Activated naive CD8-positive, alpha-beta T cell treated with anti-CD3 and anti-CD28 coated beads for 36 hours (primary cell): Measurements from ENCODE around the gene ZNF107. TPM values are rescaled to one million over a fixed set of nuclear protein-coding genes. Genes with fewer than 3 reads are reported as not detected.
"Not testable (repeated sequence)": the region's sequence is repeated elsewhere in the genome, so short reads cannot be mapped to it uniquely, and the experiment has no call there.

ENCODE experiments used
- DNase-seq: peaks from one replicate; pipeline ENCODE4 v3.0.0; 2021
- H3K27ac Mint-ChIP-seq: one replicate; pipeline ENCODE4 v1.8.0; 2022; ENCODE audit warnings: mild to moderate bottlenecking, moderate library complexity, mixed read lengths
- H3K27me3 Mint-ChIP-seq: one replicate; pipeline ENCODE4 v1.8.0; 2022; ENCODE audit warnings: mild to moderate bottlenecking, mixed read lengths
- H3K36me3 Mint-ChIP-seq: one replicate; pipeline ENCODE4 v1.8.0; 2021; ENCODE audit warnings: mild to moderate bottlenecking, mixed read lengths
- H3K4me1 Mint-ChIP-seq: one replicate; pipeline ENCODE4 v1.8.0; 2021; ENCODE audit warnings: mixed read lengths
- H3K4me3 Mint-ChIP-seq: one replicate; pipeline ENCODE4 v1.8.0; 2022; ENCODE audit warnings: mild to moderate bottlenecking, moderate library complexity, mixed read lengths
- H3K9me3 Mint-ChIP-seq: one replicate; pipeline ENCODE4 v1.8.0; 2022; ENCODE audit warnings: mixed read lengths
- total RNA-seq, 2 experiments: library from RNA; stranded (reverse); gene quantifications; one replicate each; pipeline ENCODE4 v1.2.3, GENCODE V29; 2021

ZNF107 gene
- total RNA-seq, 2 experiments from 2014 or later: 17.3 to 17.5 TPM

- Mint-ChIP-seq H3K4me3 (no peak overlapping the region), H3K27me3 (no peaks in the 10 kb centered on the region), H3K36me3 (no peaks in the 10 kb centered on the region), H3K4me1 (no peaks in the 10 kb centered on the region), H3K9me3 (no peaks in the 10 kb centered on the region), H3K27ac (no peak overlapping the region)
- no peak for DNase-seq
Measured at GRCh38 chr7:64637521-64638445, 28.1 kb upstream of the ZNF107 start.

- no peak for DNase-seq
- no peaks in the 10 kb centered on the region for H3K4me1 Mint-ChIP-seq
- no peak overlapping the region for H3K4me3 Mint-ChIP-seq
- H3K27ac Mint-ChIP-seq: no peak overlapping the region
- H3K9me3 Mint-ChIP-seq: no peaks in the 10 kb centered on the region
- no peaks in the 10 kb centered on the region for H3K36me3 Mint-ChIP-seq
- no peaks in the 10 kb centered on the region for H3K27me3 Mint-ChIP-seq
Measured at GRCh38 chr7:64638822-64639221, 27.1 kb upstream of the ZNF107 start.

DNA sequence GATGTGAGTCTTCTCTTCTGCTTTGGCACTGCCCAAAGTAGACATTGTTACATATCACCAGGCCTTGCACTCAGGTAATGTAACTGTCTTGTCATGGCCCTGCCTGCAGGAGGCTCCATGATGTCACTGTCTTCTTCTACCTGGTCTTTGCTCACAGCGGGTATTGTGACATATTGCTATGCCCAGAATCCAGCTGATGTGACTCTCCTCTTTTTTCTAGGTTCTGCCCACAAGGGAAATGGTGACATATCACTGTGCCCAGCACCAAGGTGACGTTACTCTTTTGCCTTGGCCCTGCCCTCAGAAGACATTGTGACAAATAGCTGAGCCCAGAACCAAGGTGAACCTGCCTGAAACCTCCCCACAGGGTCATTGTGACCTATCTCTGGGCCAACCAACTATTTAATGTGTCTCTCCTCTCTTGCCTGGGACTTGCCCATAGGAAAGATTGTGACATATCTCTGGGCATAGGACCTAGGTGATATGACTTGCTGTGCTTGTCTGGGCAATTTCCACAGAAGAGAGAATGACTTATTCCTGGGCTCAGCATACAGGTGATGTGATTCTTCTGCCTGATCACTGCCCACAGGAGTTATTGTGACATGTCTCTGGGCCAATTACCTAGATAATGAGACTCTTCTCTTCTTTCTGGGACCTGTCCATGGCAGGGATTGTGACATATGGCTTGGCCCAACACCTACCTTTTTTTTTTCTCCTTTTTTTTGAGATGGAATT lies 26.5 kb upstream of the ZNF107 start:
- no peaks in the 10 kb centered on the region for H3K9me3 Mint-ChIP-seq
- no peak overlapping the region for H3K4me3 Mint-ChIP-seq
- no peak for DNase-seq
- no peaks in the 10 kb centered on the region for H3K36me3 Mint-ChIP-seq
- no peaks in the 10 kb centered on the region for H3K27me3 Mint-ChIP-seq
- no peaks in the 10 kb centered on the region for H3K4me1 Mint-ChIP-seq
- no peak overlapping the region for H3K27ac Mint-ChIP-seq

- no peaks in the 10 kb centered on the region for H3K27me3 Mint-ChIP-seq
- DNase-seq: no peak
- H3K4me1 Mint-ChIP-seq: no peaks in the 10 kb centered on the region
Measured at GRCh38 chr7:64640504-64640903, 25.4 kb upstream of the ZNF107 start.

DNA sequence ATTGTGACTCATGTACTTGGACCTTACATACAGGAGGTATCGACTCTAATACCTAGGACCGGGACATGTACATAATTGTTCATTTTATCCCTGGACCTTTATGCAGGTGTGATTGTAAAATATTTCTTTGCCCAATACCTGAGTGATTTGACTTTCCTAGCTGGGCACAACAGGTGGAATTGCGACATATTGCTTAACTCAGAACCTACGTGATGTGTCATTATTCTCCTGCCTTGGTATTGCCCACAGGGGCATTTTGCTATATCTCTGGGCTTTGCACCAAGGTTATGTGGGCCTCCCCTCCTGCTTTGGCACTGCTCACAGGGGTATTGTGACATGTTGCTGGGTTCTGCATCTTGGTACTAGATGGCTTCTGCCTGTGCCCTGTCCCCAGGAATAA lies 23.9 kb upstream of the ZNF107 start:
- H3K27me3 Mint-ChIP-seq: no peaks in the 10 kb centered on the region
- no peak overlapping the region for H3K27ac Mint-ChIP-seq
- no peak overlapping the region for H3K4me3 Mint-ChIP-seq
- H3K36me3 Mint-ChIP-seq: no peaks in the 10 kb centered on the region
- H3K4me1 Mint-ChIP-seq: no peaks in the 10 kb centered on the region
- no peaks in the 10 kb centered on the region for H3K9me3 Mint-ChIP-seq
- DNase-seq: no peak

More at GRCh38 chr7:64640504-64640903, 25.4 kb upstream of the ZNF107 start:
- no peak overlapping the region for H3K4me3 Mint-ChIP-seq
- no peaks in the 10 kb centered on the region for H3K36me3 Mint-ChIP-seq
- H3K27ac Mint-ChIP-seq: no peak overlapping the region
- H3K9me3 Mint-ChIP-seq: no peaks in the 10 kb centered on the region

DNA sequence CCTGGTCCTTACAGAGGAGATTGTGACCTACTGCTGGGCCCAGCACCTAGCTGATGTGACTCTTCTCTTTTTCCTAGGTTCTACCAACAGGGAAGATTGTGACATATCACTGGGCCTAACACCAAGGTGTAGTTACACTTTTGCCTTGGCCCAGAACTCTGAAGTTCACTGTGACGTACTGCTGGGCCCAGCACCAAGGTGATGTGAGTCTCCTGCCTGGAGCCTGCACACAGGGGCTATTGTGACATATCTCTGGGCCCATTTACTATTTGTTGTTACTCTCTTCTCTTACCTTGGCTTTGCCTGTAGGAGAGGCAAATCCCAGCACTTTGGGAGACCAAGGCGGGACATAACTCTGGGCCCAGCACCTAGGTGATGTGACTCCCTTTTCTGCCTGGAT lies 23.1 kb upstream of the ZNF107 start:
- Mint-ChIP-seq H3K4me1 (no peaks in the 10 kb centered on the region), H3K4me3 (no peak overlapping the region), H3K36me3 (no peaks in the 10 kb centered on the region), H3K9me3 (no peaks in the 10 kb centered on the region), H3K27ac (no peak overlapping the region), H3K27me3 (no peaks in the 10 kb centered on the region)
- DNase-seq: no peak

GRCh38 chr7:64643566-64643965 lies 22.4 kb upstream of the ZNF107 start:
- H3K27me3 Mint-ChIP-seq: no peaks in the 10 kb centered on the region
- no peak for DNase-seq
- H3K9me3 Mint-ChIP-seq: peaks cover 1% of the 10 kb centered on the region
- no peak overlapping the region for H3K27ac Mint-ChIP-seq
- H3K4me3 Mint-ChIP-seq: no peak overlapping the region
- H3K4me1 Mint-ChIP-seq: no peaks in the 10 kb centered on the region
- H3K36me3 Mint-ChIP-seq: no peaks in the 10 kb centered on the region

DNA sequence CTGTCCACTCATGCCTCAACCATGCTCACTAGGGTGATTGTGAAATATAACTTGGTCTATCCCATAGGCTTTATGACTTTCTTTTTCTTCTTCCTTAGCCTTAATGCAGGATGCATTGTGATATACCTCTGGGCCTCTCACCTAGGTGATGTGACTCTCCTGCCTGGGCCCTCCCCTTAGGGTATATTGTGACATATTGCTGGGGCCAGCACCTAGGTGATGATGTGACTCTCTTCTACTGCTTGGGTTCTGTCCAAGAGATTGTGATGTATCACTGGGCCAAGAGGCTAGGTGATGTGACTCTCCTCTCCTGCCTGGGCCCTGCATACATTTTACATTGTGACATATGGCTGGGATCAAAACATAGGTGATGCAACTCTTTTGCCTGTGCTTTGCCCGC lies 14.7 kb upstream of the ZNF107 start:
- no peaks in the 10 kb centered on the region for H3K4me1 Mint-ChIP-seq
- H3K36me3 Mint-ChIP-seq: no peaks in the 10 kb centered on the region
- H3K27ac Mint-ChIP-seq: no peak overlapping the region
- H3K4me3 Mint-ChIP-seq: no peak overlapping the region
- H3K9me3 Mint-ChIP-seq: peaks cover 1% of the 10 kb centered on the region
- no peaks in the 10 kb centered on the region for H3K27me3 Mint-ChIP-seq
- no peak for DNase-seq

DNA sequence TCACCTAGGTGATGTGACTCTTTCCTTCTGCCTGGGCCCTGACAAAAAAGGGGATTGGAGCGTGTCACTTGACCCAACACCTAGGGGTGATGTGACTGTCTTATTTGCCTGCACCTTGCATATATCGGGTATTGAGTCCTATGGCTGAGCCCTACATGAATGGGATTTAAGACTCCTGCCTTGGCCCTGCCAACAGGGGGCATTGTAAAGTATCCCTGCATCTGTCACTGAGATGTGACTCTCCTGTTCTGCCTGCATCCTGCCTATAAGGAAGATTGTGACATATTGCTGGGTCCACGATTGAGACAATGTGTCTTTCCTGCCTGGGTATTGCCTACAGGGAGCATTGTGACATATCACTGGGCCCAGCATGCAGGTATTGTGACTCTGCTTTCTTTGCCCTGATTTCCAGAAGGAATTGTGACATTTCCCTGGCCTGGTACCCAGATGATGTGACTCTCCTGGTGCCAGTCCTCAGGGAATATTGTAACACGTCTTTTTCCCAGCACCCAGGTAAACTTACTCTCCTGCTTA lies 14.2 kb upstream of the ZNF107 start:
- no peaks in the 10 kb centered on the region for H3K36me3 Mint-ChIP-seq
- no peak overlapping the region for H3K27ac Mint-ChIP-seq
- peaks cover 1% of the 10 kb centered on the region for H3K9me3 Mint-ChIP-seq
- no peaks in the 10 kb centered on the region for H3K27me3 Mint-ChIP-seq
- DNase-seq: no peak
- no peaks in the 10 kb centered on the region for H3K4me1 Mint-ChIP-seq
- H3K4me3 Mint-ChIP-seq: no peak overlapping the region

GRCh38 chr7:64653721-64654401 lies 12.1 kb upstream of the ZNF107 start:
- Mint-ChIP-seq H3K27me3 (no peaks in the 10 kb centered on the region), H3K4me3 (no peak overlapping the region), H3K9me3 (no peaks in the 10 kb centered on the region), H3K4me1 (no peaks in the 10 kb centered on the region), H3K27ac (no peak overlapping the region), H3K36me3 (no peaks in the 10 kb centered on the region)
- DNase-seq: no peak

DNA sequence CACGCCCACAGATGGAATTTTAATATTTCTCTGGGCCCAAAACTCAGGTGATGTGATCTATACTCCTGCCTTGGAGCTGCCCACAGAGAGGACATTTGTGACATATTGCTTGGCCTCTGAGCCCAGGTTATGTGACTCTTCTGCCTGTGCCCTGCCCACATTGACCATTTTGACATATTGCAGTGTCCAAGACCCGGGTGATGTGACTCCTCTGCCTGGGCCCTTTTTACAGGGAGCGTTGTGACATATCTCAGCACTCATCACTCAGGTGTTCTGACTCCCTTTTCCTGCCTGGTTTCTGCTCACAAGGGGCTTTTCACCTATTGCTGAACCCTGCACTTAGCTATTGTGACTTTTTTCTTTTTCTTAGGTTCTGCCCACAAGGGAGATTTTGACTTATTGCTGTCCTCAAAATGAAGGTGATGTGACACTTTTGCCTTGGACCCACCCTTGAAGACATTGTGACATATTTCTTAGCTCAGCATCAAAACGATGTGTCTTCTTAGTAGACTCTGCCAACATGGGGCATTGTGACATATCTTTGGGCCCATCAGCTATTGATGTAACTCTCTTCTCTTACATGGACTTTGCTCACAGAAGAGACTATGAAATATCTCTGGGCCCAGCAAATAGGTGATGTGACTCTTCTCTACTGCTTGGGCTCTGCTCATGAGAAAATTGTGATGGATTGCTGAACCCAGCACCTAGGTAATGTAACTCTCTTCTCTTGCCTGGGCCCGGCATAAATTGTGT lies 11.0 kb upstream of the ZNF107 start:
- H3K4me1 Mint-ChIP-seq: no peaks in the 10 kb centered on the region
- no peak overlapping the region for H3K27ac Mint-ChIP-seq

DNA sequence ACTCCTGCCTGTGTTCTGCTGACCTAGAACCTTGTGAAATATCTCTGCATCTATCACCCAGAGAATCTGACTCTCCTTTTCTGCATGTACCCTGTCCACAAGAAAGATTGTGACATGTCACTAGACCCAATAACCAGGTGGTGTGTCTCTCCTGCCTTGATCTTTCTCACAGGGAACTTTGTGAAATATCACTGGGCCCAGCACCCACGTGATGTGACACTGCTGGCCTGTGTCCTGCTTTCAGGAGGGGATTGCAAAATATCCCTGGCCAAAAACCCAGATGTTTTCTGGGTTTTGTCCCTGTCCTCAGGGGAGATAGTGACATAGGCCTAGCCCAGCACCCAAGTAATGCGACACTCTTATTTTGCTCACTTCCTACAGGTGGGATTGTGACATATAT lies 10.1 kb upstream of the ZNF107 start:
- DNase-seq: no peak
- Mint-ChIP-seq H3K27me3 (no peaks in the 10 kb centered on the region), H3K4me1 (no peaks in the 10 kb centered on the region), H3K4me3 (no peak overlapping the region), H3K9me3 (peaks cover 3% of the 10 kb centered on the region), H3K36me3 (no peaks in the 10 kb centered on the region), H3K27ac (no peak overlapping the region)

More for the DNA sequence above, 11.0 kb upstream of the ZNF107 start:
- no peaks in the 10 kb centered on the region for H3K36me3 Mint-ChIP-seq
- H3K9me3 Mint-ChIP-seq: no peaks in the 10 kb centered on the region
- H3K4me3 Mint-ChIP-seq: no peak overlapping the region
- DNase-seq: no peak
- H3K27me3 Mint-ChIP-seq: no peaks in the 10 kb centered on the region

DNA sequence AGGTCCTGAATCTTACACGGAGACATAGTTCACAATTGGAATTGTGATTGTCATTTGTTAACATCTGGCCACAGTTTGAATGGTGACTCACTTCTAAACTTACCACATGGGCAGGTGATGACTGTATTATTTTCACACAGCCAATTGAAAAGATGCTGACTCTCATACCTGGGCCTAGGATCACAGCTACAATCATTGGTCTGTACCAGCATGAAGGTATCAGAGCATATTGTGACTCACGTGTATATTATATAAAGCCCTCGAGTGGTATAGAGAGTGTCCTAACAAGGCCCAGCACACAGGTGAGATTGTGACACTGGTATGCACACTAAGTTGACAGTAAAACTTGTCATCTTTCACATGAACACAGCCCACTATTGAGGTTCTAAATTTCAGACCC lies 9.4 kb upstream of the ZNF107 start:
- Mint-ChIP-seq H3K9me3 (peaks cover 9% of the 10 kb centered on the region), H3K4me3 (no peak overlapping the region), H3K36me3 (peaks cover 7% of the 10 kb centered on the region), H3K4me1 (peaks cover 1% of the 10 kb centered on the region), H3K27ac (no peak overlapping the region), H3K27me3 (no peaks in the 10 kb centered on the region)
- no peak for DNase-seq

GRCh38 chr7:64662091-64662490 lies 3.8 kb upstream of the ZNF107 start:
- H3K4me1 Mint-ChIP-seq: peaks cover 11% of the 10 kb centered on the region
- H3K9me3 Mint-ChIP-seq: peaks cover 23% of the 10 kb centered on the region
- H3K27me3 Mint-ChIP-seq, DNase-seq, H3K4me3 Mint-ChIP-seq, H3K27ac Mint-ChIP-seq: not testable (repeated sequence)
- H3K36me3 Mint-ChIP-seq: peaks cover 23% of the 10 kb centered on the region
